WERI-Rb-1 (cell line): ENCODE measurements around the gene MACROD2.

Experiments used
- DNase-seq: peaks from one replicate; pipeline ENCODE4 v3.0.0-alpha.2; 2020
- H3K27ac ChIP-seq: fragments of 250-450 bp; sonication (Bioruptor Pico); 2 replicates; pipeline ENCODE4 v1.5.1; 2020; ENCODE audit warnings: mild to moderate bottlenecking, moderate library complexity
- H3K27me3 ChIP-seq: fragments of 250-450 bp; sonication (Bioruptor Pico); 2 replicates; pipeline ENCODE4 v1.5.1; 2021; ENCODE audit warnings: mild to moderate bottlenecking, low read depth, moderate library complexity; ENCODE audit not compliant: insufficient read depth, severe bottlenecking
- H3K36me3 ChIP-seq: fragments of 250-450 bp; sonication (Bioruptor Pico); 2 replicates; pipeline ENCODE4 v1.5.1; 2020; ENCODE audit warnings: mild to moderate bottlenecking, moderate library complexity
- H3K4me3 ChIP-seq: 2 replicates; pipeline ENCODE4 v1.5.1; 2011; ENCODE audit warnings: low read depth, mild to moderate bottlenecking, control low read depth, low read length
- H3K9me3 ChIP-seq: fragments of 250-450 bp; sonication (Bioruptor Pico); 2 replicates; pipeline ENCODE4 v1.5.1; 2021; ENCODE audit warnings: mild to moderate bottlenecking, moderate library complexity; ENCODE audit not compliant: severe bottlenecking
- TF ChIP-seq, protein P1 (sequence below): IDR thresholded peaks from 2 replicates; pipeline ENCODE4 v1.5.1; 2011; ENCODE audit warnings: low read depth, mild to moderate bottlenecking, control low read depth, inconsistent platforms, low read length

The MACROD2 gene

GRCh38 chr20:14759979-14760378 lies 764.7 kb downstream of the MACROD2 start:
- H3K9me3 ChIP-seq = no peaks in the 10 kb centered on the region
- DNase-seq = no peak
- no peaks in the 10 kb centered on the region for H3K36me3 ChIP-seq
- no peak overlapping the region for H3K4me3 ChIP-seq
- TF ChIP-seq, protein P1, sequence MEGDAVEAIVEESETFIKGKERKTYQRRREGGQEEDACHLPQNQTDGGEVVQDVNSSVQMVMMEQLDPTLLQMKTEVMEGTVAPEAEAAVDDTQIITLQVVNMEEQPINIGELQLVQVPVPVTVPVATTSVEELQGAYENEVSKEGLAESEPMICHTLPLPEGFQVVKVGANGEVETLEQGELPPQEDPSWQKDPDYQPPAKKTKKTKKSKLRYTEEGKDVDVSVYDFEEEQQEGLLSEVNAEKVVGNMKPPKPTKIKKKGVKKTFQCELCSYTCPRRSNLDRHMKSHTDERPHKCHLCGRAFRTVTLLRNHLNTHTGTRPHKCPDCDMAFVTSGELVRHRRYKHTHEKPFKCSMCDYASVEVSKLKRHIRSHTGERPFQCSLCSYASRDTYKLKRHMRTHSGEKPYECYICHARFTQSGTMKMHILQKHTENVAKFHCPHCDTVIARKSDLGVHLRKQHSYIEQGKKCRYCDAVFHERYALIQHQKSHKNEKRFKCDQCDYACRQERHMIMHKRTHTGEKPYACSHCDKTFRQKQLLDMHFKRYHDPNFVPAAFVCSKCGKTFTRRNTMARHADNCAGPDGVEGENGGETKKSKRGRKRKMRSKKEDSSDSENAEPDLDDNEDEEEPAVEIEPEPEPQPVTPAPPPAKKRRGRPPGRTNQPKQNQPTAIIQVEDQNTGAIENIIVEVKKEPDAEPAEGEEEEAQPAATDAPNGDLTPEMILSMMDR = no peak
- no peaks in the 10 kb centered on the region for H3K27me3 ChIP-seq
- H3K27ac ChIP-seq = no peak overlapping the region

DNA sequence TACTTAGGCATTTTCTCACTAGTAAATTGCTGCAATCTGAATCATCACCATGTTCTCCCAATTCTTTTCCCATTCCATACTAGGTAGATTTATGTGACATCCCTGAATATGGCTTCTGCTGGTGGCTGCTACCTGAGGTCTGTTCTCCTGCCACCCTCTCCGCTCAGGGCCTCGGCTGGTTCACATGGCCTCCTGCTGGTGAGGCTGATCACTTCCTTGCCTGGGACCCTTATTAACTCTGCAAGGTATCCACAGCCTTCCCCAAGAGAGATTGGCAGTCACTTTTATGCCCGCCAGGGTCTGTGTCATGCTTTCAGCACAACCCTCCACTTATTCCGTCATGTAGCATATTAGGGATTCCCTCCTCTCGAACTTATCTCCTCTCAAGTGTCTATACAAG lies 766.6 kb downstream of the MACROD2 start:
- Histone ChIP-seq H3K27ac (no peak overlapping the region), H3K9me3 (no peaks in the 10 kb centered on the region), H3K27me3 (no peaks in the 10 kb centered on the region), H3K4me3 (no peak overlapping the region), H3K36me3 (no peaks in the 10 kb centered on the region)
- TF ChIP-seq, protein P1 = 0 out of 2 replicates have a peak, but pooled peaks have one; percentile 22
- DNase-seq = no peak

DNA sequence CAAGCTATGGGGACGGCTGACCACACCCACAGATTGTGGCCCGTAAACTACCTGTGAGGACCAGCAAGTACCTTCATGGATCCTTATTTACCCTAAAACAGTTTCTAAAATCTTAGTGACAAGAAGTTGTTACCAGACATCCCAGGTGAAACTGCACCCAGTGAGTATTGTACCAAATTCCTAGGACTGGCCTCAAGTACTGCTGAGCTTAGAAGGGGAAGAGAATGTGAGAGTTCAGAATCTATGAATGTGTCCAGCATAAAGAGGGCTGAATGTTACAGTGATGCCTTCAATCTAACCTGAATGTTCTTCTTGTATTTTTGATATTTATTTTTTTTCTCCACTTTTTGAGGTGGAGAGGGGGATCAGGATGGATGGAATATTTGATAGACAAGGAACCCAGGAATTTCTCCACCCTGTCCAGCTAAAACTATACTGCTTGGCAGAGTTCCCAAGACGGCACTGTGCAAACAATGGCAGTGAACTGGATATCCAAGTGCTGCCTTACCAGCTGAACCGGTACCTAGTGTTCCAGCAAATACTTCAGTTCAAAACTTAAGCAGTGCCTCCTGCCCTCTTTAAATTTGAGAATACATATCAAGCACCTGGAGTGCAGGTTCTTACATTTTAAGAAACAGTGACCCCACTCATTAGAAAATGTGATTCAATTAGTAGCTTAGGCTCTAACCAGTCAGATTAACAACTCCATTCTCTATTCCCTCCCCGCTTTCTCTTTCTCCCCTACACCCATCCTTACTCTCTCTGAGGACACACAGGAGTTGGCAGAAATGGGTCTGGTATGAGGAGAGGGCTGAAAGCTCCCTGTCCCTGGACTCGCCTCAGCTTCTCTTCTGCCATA lies 769.4 kb downstream of the MACROD2 start:
- H3K4me3 ChIP-seq = no peak overlapping the region
- H3K9me3 ChIP-seq = no peaks in the 10 kb centered on the region
- no peak overlapping the region for H3K27ac ChIP-seq
- H3K36me3 ChIP-seq = no peaks in the 10 kb centered on the region
- no peak for DNase-seq
- no peaks in the 10 kb centered on the region for H3K27me3 ChIP-seq
- TF ChIP-seq, protein P1 = no peak

- Histone ChIP-seq H3K27me3 (no peaks in the 10 kb centered on the region), H3K36me3 (no peaks in the 10 kb centered on the region), H3K4me3 (no peak overlapping the region), H3K9me3 (no peaks in the 10 kb centered on the region), H3K27ac (no peak overlapping the region)
- no peak for DNase-seq
- TF ChIP-seq, protein P1 = no peak
Observed at GRCh38 chr20:14765370-14765701, 770.0 kb downstream of the MACROD2 start.

DNA sequence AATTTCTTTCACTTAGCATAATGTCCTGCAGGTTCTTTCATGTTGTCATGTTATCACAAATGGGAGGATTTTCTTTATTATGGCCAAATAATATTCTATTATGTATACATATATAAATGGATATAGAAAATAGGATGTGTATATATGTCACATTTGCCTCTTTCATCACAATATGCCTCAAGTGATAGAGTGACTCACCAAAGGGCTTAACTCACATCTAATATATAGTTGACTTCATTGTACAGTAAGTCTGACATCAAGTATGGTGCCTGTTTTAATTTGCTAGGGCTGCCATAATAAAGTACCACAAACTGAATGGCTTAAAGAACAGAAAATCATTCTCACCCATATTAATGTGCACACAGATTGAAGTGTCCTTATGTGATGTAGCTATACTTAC lies 778.2 kb downstream of the MACROD2 start:
- TF ChIP-seq, protein P1 = no peak
- H3K4me3 ChIP-seq = no peak overlapping the region
- no peaks in the 10 kb centered on the region for H3K36me3 ChIP-seq
- no peaks in the 10 kb centered on the region for H3K27me3 ChIP-seq
- no peak for DNase-seq
- H3K27ac ChIP-seq = no peak overlapping the region
- no peaks in the 10 kb centered on the region for H3K9me3 ChIP-seq

DNA sequence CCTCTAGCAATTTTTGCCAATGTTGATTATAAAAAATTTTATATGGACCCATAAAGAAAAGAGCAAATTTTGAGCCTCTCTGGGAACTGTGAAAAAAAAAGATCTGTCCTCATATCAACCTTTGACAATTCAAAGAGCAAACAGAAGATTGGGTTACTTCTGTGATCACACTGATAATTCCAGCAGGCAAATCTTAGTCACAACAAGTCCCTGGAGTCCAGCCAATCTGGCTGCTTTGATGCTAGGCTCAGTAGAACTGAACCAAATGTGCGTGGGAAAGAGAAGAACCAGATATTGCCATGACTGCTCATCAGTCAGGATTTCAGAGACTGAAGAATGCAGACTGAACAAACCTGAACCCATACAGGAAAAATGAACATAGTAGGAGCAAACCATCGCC lies 780.5 kb downstream of the MACROD2 start:
- TF ChIP-seq, protein P1 = no peak
- DNase-seq = no peak
- no peak overlapping the region for H3K27ac ChIP-seq
- H3K9me3 ChIP-seq = no peaks in the 10 kb centered on the region
- H3K4me3 ChIP-seq = no peak overlapping the region
- no peaks in the 10 kb centered on the region for H3K27me3 ChIP-seq
- H3K36me3 ChIP-seq = no peaks in the 10 kb centered on the region
